ENCODE data around the gene PTPRH.

DNA sequence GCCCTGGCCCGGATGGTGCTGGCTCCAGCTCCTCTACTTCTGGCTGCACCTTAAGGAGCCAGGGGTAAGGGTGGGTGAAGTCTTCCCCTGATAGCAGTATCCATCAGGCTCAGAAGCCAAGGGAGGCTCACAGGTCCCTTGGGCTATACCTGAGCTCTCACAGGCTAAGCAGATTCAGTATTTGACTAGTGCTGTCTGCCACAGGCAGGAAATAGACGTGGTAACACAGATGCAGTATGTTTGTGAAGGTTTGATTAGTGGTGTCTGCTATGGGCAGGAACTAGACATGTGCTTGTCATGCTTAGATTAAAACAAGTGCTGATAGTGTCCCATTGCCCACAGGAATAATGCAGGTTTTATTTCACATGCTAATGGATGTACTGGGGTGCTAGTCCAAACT is 33.2 kb downstream of the PTPRH start:
- TF ChIP-seq, protein P1, sequence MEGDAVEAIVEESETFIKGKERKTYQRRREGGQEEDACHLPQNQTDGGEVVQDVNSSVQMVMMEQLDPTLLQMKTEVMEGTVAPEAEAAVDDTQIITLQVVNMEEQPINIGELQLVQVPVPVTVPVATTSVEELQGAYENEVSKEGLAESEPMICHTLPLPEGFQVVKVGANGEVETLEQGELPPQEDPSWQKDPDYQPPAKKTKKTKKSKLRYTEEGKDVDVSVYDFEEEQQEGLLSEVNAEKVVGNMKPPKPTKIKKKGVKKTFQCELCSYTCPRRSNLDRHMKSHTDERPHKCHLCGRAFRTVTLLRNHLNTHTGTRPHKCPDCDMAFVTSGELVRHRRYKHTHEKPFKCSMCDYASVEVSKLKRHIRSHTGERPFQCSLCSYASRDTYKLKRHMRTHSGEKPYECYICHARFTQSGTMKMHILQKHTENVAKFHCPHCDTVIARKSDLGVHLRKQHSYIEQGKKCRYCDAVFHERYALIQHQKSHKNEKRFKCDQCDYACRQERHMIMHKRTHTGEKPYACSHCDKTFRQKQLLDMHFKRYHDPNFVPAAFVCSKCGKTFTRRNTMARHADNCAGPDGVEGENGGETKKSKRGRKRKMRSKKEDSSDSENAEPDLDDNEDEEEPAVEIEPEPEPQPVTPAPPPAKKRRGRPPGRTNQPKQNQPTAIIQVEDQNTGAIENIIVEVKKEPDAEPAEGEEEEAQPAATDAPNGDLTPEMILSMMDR (conservative IDR thresholded peaks at IDR 0.05; ENCODE audit: low read length), result no peak
- TF ChIP-seq EZH2phosphoT487 (IDR thresholded peaks at IDR 0.05; ENCODE audit: borderline replicate concordance, low read depth, low read length), result no peak
